Prostate gland (tissue), 2 donors: ENCODE measurements around the gene ADM.

Experiments
- CTCF ChIP-seq, 4 experiments: fragments of 200-600 bp in 2 of 4; fragments of 450-650 bp in 2 of 4; sonication (generic) in 2 of 4; IDR thresholded peaks; 1 replicate in 3 of 4; 2 replicates in 1 of 4; pipeline ENCODE4 v1.5.1; 2016 to 2019; ENCODE audit warnings: antibody characterized with exemption in 4 of 4, mild to moderate bottlenecking in 2 of 4, moderate library complexity in 2 of 4
- POLR2A ChIP-seq: fragments of 450-650 bp; IDR thresholded peaks from one replicate; pipeline ENCODE4 v1.6.1; 2016; ENCODE audit warnings: antibody characterized with exemption, mild to moderate bottlenecking

- no peak for TF ChIP-seq CTCF (IDR thresholded peaks at IDR 0.05)
- no peak for TF ChIP-seq POLR2A
Measured at GRCh38 chr11:10295064-10295901, 9.6 kb upstream of the ADM start.
